ENCODE data around the gene IFT25.
"Not testable (repeated sequence)": the region's sequence is repeated elsewhere in the genome, so short reads cannot be mapped to it uniquely, and the experiment has no call there.

IFT25 gene

GRCh38 chr1:53889304-53890298, 55.9 kb downstream of the IFT25 start, which contains the start of gene YIPF1:
Gene YIPF1 (minus strand): TSS chr1:53889797. CDS start chr1:53888937, 860 bp downstream.
- DNase-seq (ENCODE audit: low spot score): peak; percentile 96

GRCh38 chr1:53888681-53889080, 56.8 kb downstream of the IFT25 start:
- DNase-seq (ENCODE audit: low spot score): no peak

GRCh38 chr1:53883600-53883999, 61.9 kb downstream of the IFT25 start:
- DNase-seq (ENCODE audit: low spot score): not testable (repeated sequence)

GRCh38 chr1:53881853-53882252, 63.6 kb downstream of the IFT25 start:
- DNase-seq (ENCODE audit: low spot score): not testable (repeated sequence)

GRCh38 chr1:53878492-53879105, 66.9 kb downstream of the IFT25 start:
- peak; percentile 58 for DNase-seq (ENCODE audit: low spot score)

- DNase-seq (ENCODE audit: low spot score): not testable (repeated sequence)
These were observed 70.3 kb downstream of the IFT25 start for GRCh38 chr1:53875150-53875549.

GRCh38 chr1:53871773-53872484, 73.6 kb downstream of the IFT25 start:
- DNase-seq (ENCODE audit: low spot score): no peak

Data from AG08395 (cell line).